GM19025 (cell line): ENCODE data around the gene RORC.
"Not testable (repeated sequence)": the region's sequence is repeated elsewhere in the genome, so short reads cannot be mapped to it uniquely, and the experiment has no call there.

Experiments used
- ATAC-seq: cut with Tn5 transposase; IDR thresholded peaks from one replicate; pipeline ENCODE4 v1.9.1; 2021; ENCODE audit warnings: mild to moderate bottlenecking, low read depth, moderate library complexity; ENCODE audit not compliant: unreplicated experiment

The RORC gene

DNA sequence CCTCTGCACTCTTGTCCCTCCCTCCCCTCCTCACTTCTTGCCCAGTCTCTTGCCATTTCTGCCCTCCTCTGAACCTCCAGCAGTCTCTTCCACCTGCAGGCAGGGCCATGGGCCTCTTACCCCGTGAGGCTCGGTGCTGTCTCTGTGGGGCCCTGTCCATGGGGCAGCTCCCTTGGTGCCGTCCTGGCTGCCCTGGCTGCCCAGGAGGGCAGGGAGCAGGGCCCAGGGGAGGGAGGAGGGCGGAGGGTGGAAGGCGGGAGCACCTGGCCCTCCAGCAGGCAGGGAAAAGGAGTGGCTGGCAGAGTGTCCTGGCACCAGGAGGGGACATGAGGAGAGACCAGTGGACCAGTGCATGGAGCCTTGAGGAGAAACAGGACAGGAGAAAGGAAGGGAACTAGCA, at the start of gene RORC:
Gene RORC (minus strand): TSS at position 198 of the 400 bp plus-strand sequence. CDS start 38 bp downstream, at position 160.
- ATAC-seq: no peak

GRCh38 chr1:151875419-151876097, 44.0 kb upstream of the RORC start:
- ATAC-seq: no peak

- ATAC-seq: not testable (repeated sequence)
These were observed 41.2 kb upstream of the RORC start for GRCh38 chr1:151872776-151873175.

- no peak for ATAC-seq
These were observed 39.9 kb upstream of the RORC start for GRCh38 chr1:151871284-151872030.

DNA sequence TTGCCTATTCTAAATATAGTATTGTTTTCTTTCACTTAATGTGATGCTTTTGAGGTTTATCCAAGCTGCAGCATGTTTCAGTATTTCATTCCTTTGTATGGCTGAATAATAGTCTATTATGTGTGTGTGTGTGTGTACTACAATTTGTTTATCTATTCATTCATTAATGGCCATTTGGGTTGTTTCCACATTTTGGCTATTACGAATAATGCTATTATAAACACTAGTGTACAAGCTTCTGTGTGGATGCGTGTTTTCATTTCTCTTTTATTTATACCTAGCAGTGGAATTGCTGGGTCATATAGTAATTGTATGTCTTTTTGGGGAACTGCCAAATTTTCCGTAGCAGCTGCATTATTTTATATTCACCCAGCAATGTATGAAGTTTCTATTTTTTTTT, 36.9 kb upstream of the RORC start:
- ATAC-seq: no peak

DNA sequence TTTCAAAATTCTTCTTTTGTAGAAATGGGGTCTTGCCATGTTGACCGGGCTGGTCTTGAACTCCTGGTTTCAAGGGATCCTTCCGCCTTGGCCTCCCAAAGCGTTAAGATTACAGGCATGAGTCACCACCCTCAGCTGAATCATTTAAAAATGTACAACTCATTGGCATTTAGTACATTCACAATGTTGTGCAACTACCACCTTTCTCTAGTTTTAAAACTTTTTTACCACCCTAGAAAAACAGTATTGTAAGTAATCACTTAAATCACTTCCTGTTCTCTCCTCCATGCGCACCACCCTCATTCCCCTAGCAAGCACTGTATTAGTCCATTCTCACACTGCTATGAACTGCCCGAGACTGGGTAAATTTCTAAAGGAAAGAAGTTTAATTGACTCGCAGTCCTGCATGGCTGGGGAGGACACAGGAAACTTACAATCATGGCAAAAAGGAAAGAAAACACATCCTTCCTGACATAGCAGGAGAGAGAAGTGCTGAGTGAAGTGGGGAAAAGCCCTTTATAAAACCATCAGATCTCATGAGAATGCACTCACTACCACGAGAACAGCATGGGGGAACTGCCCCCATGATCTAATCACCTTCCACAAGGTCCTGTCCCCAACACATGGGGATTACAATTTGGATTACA, 36.3 kb upstream of the RORC start:
- ATAC-seq: no peak

- ATAC-seq: no peak
These were observed 35.7 kb upstream of the RORC start for GRCh38 chr1:151867321-151867720.

- ATAC-seq: no peak
These were observed 32.8 kb upstream of the RORC start for GRCh38 chr1:151864411-151864810.

DNA sequence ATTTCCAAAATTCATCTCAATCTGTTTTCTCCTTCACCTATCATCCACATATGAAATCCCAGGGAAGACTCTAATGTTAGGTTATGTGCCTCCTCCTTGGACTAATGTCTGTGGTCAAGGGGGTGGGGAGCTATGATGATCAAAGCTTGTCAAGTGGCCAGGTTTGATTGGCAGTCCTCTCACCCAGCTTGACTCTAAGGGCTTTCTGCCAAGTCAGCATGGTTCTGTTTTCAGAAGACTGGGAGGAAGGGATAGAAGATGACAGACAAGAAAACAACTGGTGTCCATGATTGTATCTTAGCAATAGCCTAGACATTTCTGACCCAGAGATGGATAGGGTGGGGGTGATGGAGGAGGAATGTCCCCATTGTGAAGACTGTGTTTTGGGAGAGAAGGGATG, 31.0 kb upstream of the RORC start:
- ATAC-seq: no peak

DNA sequence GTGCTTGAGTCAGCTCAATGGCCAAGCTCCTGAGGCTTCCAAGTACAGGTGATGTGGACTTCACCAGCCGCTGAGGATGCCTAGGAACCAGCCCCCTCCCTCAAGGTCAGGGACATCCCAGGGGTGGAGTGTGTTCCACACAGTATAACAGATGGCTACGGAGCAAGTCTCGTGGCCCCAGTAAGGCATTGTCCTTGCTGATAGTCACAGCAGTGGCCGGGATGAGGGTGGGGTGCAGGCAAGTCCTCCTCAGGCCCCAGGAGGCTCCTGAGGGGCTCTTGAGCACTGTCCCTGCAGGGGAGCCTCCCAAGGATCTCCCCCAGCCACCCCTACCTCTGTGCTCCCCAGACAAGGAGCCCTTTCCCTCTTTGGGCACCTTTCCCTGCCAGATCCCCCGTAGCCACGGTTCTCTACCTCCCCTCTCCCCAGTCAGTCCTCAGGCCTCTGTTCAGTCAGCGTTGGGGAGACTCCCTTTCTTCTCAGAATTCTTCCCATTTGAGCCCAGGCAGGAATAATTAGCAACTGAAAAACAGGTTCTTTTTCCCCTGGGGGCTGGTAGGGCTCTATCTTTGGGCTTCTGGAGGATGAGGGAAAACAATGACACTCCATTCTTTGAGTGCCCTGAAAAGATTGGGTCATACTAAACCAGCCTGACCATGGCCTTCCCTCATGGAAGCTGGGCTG, 29.0 kb upstream of the RORC start:
- no peak for ATAC-seq

GRCh38 chr1:151859891-151860293, 28.3 kb upstream of the RORC start:
- no peak for ATAC-seq

GRCh38 chr1:151858886-151859665, 27.5 kb upstream of the RORC start:
- no peak for ATAC-seq

DNA sequence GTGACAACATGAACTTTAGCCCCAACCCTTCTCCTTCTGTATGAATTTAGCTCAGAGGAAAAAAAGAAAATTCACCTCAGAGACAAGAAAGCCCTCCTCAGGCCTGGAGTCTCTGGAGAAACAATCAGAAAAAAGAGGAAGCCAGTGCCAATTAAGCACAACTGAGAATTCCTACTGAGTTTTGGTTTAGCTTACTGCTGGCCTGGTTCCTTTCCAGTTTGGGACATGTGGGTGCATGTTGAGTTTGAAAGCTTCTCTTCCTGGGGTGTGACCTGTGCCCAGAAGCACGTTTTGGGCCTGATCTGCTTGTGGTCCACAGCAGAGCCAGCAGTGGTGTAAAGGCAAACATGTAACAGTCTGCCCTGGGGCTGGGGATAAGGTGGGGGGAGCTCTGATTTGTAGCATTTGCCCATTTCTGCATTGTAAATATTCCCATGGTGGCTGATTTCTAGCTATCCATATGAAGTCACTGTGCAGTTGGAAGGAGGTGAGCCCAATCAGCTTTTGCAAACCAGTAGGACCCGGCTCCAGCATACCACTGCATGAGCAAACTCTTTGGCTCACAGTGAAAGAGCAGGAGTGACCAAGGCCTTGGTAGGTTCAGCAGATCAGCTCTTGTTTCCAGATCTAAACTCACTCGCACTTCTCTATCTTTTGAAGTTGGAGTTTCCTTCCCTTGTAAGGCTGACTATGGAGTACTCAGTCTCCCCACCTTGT, 26.6 kb upstream of the RORC start:
- no peak for ATAC-seq

DNA sequence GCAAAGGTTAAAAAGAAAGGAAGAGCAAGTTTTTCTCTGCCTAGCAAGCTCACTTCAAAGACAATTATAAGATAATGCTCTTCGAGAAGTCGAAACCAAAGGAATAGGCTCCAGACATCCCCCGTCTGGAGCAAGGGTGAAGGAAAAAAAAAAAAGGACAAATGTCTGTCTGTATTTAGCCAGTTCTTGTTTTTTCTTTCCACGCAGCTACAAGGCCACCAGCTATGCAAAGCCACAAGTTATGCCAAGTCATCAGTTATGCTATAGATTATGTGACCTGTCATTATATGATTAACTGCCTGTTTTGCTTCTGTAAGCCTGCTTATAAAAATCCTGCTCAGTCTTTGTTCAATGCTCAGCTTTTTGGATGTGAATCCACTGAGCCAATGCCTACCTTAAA, 24.3 kb upstream of the RORC start:
- no peak for ATAC-seq

GRCh38 chr1:151855516-151855915, 23.9 kb upstream of the RORC start:
- ATAC-seq: not testable (repeated sequence)

GRCh38 chr1:151854658-151855057, 23.1 kb upstream of the RORC start:
- ATAC-seq: no peak

DNA sequence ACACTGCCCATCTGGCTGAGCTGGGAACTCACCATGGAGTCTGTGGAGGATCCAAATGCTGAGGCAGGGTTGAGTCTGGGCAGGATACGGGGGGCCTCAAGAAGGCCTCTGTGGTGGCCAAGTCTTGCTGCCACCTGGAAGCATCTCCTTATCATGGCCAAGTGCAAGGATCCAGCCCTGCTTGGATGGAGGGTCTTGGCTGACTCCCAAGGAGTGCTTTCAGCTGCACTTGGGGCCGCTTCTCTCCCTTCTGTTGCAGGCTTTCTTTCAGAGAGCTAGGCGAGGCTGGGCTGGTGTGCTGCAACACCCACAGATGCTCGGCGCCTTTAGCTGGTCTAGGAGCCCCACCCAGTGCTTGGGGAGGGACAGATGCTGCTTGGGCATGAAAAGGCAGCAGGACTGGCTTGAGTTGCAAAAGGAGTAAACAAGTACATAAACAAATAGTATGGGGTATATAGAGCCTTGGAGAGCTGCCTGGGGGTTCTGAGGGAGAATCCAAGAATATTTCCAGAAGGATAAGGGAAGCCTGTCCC, 21.9 kb upstream of the RORC start, which contains the start of gene THEM5:
Gene THEM5 (minus strand): TSS at position 302 of the 533 bp plus-strand sequence. CDS start 147 bp downstream, at position 155.
- ATAC-seq: no peak

DNA sequence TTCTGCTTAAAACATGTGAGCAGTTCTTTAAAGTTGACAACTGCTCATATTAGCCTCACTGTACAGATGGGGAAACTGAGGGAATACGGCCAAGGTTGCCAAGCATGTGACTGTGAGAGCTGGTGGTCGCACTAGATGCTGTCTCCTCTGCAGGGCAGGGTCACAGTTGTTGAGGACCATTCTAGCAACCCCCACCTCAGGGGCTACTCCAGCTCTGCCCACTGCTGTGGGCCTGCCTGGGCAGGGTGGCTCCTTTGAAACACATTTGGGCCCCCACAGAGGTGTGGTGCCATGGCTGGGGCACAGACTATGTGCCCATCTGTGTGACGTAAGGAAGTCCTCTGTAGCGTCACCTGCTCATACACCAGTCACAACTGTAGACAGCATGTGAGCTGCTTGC, 21.1 kb upstream of the RORC start:
- ATAC-seq: no peak

DNA sequence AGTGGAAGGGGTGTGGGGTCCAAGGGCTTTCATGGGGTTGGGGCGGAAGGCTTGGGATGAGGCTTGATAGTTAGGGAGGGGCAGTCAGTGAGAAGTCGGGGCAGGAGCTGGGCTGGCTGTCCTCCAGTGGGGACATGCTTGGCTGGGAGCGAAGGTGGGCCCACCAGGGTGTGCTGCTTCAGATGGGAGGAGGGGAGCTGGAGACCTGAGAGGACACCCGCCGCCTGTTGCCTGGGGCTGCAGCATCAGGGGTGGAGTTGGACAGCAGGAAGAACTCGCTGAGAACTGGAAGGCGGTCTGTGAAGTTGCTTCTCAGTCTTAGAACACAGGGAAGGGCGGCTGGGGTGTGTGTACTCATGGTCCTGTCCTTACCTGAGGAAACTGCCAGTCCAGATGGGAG, 20.3 kb upstream of the RORC start:
- no peak for ATAC-seq
